Right kidney (tissue), 9 donors: Measurements from ENCODE around the gene EP300.
"Not testable (repeated sequence)": the region's sequence is repeated elsewhere in the genome, so short reads cannot be mapped to it uniquely, and the experiment has no call there.

Source experiments
- DNase-seq: peaks from one replicate; pipeline ENCODE4 v3.0.0-alpha.2; 2016
- long read RNA-seq, 8 donors: transcript quantifications; one replicate each; lab custom pipeline, GENCODE V29; 2026

Gene EP300
- long read RNA-seq, donor 1, partial matches to known transcripts: 0 of 3 reads
- long read RNA-seq, donor 1, other reads (novel, unspliced or antisense): 0 of 3 reads
- long read RNA-seq, donor 2, partial matches to known transcripts: 0 of 3 reads
- long read RNA-seq, donor 2, other reads (novel, unspliced or antisense): 0 of 3 reads
- long read RNA-seq, donor 3, partial matches to known transcripts: 0 of 2 reads
- long read RNA-seq, donor 3, other reads (novel, unspliced or antisense): 0 of 2 reads
- long read RNA-seq, donor 4, transcript EP300-207 (2 exons, 613 nt): major isoform, 6 of 9 reads
- long read RNA-seq, donor 4, partial matches to known transcripts: 0 of 9 reads
- long read RNA-seq, donor 4, other reads (novel, unspliced or antisense): 0 of 9 reads
- long read RNA-seq, donor 5, partial matches to known transcripts: 8 of 11 reads
- long read RNA-seq, donor 5, other reads (novel, unspliced or antisense): 0 of 11 reads
- long read RNA-seq, donor 6, transcript EP300-202 (2 exons, 488 nt): major isoform, 5 of 10 reads
- long read RNA-seq, donor 6, partial matches to known transcripts: 0 of 10 reads
- long read RNA-seq, donor 6, other reads (novel, unspliced or antisense): 0 of 10 reads
- long read RNA-seq, donor 7, transcript EP300-207 (2 exons, 613 nt): major isoform, 9 of 106 reads
- long read RNA-seq, donor 7, partial matches to known transcripts: 92 of 106 reads
- long read RNA-seq, donor 7, other reads (novel, unspliced or antisense): 0 of 106 reads
- long read RNA-seq, donor 8, full-length matches to known transcripts: 4 of 12 reads
- long read RNA-seq, donor 8, partial matches to known transcripts: 8 of 12 reads
- long read RNA-seq, donor 8, other reads (novel, unspliced or antisense): 0 of 12 reads

DNA sequence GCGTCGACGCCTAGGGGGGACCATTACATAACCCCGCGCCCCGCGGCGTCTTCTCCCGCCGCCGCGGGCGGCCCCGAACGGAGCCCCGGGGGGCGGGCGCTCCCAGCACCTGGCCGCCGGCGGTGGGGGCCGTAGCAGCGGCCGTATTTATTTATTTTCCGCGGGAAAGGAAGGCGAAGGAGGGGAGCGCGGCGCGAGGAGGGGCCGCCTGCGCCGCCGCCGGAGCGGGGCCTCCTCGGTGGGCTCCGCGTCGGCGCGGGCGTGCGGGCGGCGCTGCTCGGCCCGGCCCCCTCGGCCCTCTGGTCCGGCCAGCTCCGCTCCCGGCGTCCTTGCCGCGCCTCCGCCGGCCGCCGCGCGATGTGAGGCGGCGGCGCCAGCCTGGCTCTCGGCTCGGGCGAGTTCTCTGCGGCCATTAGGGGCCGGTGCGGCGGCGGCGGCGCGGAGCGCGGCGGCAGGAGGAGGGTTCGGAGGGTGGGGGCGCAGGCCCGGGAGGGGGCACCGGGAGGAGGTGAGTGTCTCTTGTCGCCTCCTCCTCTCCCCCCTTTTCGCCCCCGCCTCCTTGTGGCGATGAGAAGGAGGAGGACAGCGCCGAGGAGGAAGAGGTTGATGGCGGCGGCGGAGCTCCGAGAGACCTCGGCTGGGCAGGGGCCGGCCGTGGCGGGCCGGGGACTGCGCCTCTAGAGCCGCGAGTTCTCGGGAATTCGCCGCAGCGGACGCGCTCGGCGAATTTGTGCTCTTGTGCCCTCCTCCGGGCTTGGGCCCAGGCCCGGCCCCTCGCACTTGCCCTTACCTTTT lies at the start of gene EP300:
Gene EP300, plus strand, starts transcription at position 570 of the 795 bp plus-strand sequence. CDS start 413 bp downstream, outside the sequence.
- peak; percentile 86 for DNase-seq

GRCh38 chr22:41043722-41044121 lies 48.7 kb upstream of the EP300 start:
- no peak for DNase-seq

DNA sequence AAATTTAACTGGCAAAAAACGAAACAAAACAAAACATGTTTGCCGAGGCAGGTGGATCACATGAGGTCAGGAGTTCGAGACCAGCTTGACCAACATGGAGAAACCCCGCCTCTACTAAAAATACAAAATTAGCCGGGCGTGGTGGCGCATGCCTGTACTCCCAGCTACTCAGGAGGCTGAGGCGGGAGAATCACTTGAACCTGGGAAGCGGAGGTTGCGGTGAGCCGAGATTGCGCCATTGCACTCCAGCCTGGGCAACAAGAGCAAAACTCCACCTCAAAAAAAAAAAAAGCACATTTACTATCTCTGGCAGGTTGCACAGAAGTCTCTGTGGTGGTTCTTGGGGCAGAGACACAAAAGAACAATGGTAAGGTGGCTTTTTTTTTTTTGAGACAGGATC lies 46.8 kb upstream of the EP300 start:
- not testable (repeated sequence) for DNase-seq

DNA sequence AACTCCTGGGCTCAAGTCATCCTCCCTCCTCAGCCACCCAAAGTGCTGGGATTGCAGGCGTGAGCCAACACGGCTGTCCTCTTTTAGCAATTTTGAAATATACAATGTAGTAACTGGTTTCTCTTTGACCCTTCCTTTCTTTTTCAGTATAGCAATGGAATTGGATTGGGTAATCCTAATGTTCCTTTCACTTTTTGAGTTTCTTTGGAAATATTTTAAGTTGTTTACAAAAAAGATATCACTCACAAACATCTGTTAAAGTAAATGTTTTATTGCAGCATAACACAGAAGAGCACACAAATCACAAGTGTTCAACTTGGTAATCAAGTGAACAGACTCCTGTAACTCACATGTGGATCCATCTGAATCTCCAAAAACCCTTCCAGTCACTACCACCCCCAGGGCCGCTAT lies 44.6 kb upstream of the EP300 start:
- no peak for DNase-seq

GRCh38 chr22:41048345-41048744 lies 44.0 kb upstream of the EP300 start:
- DNase-seq: not testable (repeated sequence)

- peak; percentile 81 for DNase-seq
These were observed 43.3 kb upstream of the EP300 start for GRCh38 chr22:41048791-41049717.

GRCh38 chr22:41049795-41050194 lies 42.6 kb upstream of the EP300 start:
- DNase-seq: not testable (repeated sequence)

- DNase-seq: no peak
These were observed 41.5 kb upstream of the EP300 start for GRCh38 chr22:41050883-41051282.

DNA sequence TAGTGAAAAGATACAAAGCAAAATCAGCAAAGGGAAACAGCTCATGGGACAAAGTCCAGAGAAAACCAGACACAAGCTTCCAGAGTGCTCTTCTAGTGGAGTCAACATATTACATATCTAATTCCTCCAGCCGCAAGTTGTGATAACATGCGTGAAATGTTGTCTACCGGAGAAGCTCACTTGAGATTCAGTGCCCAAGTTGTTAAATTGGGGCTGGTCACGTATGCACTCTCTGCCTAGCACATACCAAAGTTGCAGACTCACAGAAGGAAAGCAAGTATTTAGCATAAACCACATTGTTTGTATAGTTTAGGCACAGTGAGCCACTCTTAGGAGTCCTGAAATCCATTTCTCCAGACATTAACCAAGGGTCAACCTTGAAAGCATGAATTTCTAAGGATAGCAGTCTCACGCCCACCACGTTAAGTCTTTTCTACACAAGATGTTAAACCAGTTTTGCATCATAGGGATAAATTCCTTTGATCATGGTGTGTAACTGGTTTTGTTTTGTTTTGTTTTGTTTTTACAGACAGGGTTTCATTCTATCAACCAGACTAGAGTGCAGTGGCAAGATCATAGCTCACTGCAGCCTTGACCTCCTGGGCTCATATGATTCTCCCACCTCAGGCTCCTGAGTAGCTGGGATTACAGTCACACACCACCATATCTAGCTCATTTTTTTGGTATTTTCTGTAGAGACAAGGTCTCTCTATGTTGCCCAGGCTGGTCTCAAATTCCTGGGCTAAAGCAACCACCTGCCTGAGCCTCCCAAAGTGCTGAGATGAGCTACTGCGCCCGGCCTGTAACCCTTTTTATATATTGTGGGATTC lies 39.5 kb upstream of the EP300 start:
- DNase-seq: peak; percentile 21

GRCh38 chr22:41057076-41057475 lies 35.3 kb upstream of the EP300 start:
- no peak for DNase-seq

- no peak for DNase-seq
These were observed 30.2 kb upstream of the EP300 start for GRCh38 chr22:41062146-41062545.

- not testable (repeated sequence) for DNase-seq
These were observed 28.1 kb upstream of the EP300 start for GRCh38 chr22:41064326-41064725.

GRCh38 chr22:41066341-41066740 lies 26.1 kb upstream of the EP300 start:
- not testable (repeated sequence) for DNase-seq

- not testable (repeated sequence) for DNase-seq
These were observed 24.4 kb upstream of the EP300 start for GRCh38 chr22:41067968-41068367.

DNA sequence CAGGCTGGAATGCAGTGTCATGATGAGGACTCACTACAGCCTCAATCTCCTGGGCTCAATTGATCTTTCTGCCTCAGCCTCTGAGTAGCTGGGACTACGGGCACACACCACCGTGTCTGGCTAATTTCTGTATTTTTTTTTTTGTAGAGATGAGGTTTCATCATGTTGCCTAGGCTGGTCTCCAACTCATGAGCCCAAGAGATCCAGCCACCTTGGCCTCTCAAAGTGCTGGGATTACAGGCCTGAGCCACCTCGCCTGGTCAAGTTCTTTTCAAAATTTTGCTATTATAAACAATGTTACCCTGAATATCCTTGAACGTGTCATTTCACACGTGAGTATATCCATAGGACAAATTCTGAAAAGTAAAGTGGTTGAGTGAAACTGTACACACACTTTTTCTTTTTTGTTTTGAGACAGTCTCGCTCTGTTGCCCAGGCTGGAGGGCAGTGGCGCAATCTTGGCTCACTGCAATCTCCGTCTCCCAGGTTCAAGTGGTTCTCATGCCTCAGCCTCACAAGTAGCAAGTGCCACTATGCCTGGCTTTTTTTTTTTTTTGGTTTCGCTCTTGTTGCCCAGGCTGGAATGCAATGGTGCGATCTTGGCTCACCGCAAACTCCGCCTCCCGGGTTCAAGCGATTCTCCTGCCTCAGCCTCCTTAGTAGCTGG lies 21.6 kb upstream of the EP300 start:
- DNase-seq: no peak

GRCh38 chr22:41074061-41074460 lies 18.3 kb upstream of the EP300 start:
- DNase-seq: no peak

DNA sequence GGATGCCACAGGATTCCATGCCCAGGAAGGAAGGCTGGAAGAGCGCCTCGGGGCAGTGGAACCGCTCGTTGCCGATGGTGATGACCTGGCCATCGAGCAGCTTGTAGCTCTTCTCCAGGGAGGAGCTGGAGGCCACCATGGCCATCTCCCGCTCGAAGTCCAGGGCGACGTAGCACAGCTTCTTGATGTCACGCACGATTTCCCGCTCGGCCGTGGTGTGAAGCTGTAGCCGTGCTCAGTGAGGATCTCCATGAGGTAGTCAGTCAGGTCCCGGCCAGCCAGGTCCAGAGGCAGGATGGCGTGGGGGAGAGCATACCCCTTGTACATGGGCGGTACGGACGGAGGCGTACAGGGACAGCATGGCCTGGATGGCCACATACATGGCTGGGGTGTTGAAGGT lies 17.9 kb upstream of the EP300 start:
- no peak for DNase-seq

GRCh38 chr22:41074941-41075710 lies 17.3 kb upstream of the EP300 start:
- DNase-seq: no peak

DNA sequence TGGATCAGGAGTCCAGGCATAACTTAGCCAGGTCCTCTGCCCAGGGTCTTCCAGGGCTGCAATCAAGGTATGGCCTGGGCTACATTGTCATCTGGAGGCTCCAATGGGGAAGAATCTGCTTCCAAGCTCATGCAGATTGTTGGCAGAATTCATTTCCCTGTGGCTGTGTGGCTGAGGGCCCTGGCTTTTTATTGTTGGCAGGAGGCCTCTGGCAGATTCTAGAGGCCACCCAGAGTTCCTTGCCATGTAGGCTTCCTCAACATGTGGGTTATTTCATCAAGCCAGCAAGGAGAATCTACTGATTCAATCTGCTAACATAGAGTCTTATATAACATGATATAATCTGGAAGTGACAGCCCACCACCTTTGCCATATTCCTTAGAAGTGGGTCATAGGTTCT lies 16.4 kb upstream of the EP300 start:
- DNase-seq: no peak
